Left lung (tissue), 10 donors: ENCODE data around the gene M1AP. TPM values are rescaled to one million over a fixed set of nuclear protein-coding genes. Genes with fewer than 3 reads are reported as not detected.

ENCODE experiments used
- ATAC-seq: fragments of 200-7000 bp; cut with Tn5 transposase; one replicate; pipeline ENCODE4 v1.9.1; 2020; ENCODE audit warnings: moderate library complexity
- DNase-seq, 4 donors: peaks; one replicate each; pipeline ENCODE4 v3.0.0-alpha.2; 2013 to 2020
- H3K27ac ChIP-seq, 2 donors: fragments of 200-600 bp; sonication (generic) in 1 of 2; one replicate each; pipeline versions ENCODE4 v1.5.0 to v1.8.0; 2020 to 2021
- H3K27me3 ChIP-seq, 2 donors: fragments of 200-600 bp; sonication (generic) in 1 of 2; one replicate each; pipeline versions ENCODE4 v1.5.0 to v1.8.0; 2020 to 2021
- H3K36me3 ChIP-seq, 2 donors: fragments of 200-600 bp; sonication (generic) in 1 of 2; one replicate each; pipeline versions ENCODE4 v1.5.0 to v1.8.0; 2020 to 2021
- H3K4me1 ChIP-seq, 2 donors: fragments of 200-600 bp; one replicate each; pipeline ENCODE4 v1.8.0; 2021
- H3K4me3 ChIP-seq, 2 donors: fragments of 200-600 bp; sonication (generic) in 1 of 2; one replicate each; pipeline versions ENCODE4 v1.5.0 to v1.8.0; 2020 to 2021; ENCODE audit warnings: mild to moderate bottlenecking in 1 of 2
- H3K9me3 ChIP-seq, 2 donors: fragments of 200-600 bp; sonication (generic) in 1 of 2; one replicate each; pipeline versions ENCODE4 v1.5.0 to v1.8.0; 2020 to 2021
- CTCF ChIP-seq, 2 donors: fragments of 200-600 bp; sonication (generic) in 1 of 2; IDR thresholded peaks; one replicate each; pipeline versions ENCODE4 v1.5.0 to v1.8.0; 2021; ENCODE audit warnings: antibody characterized with exemption in 2 of 2
- intact Hi-C, 2 donors: fragments of 100-400 bp; cut with DNase I; formaldehyde crosslinking; loops; one replicate each; pipeline versions ENCODE4 v1.11.2 to v1.14.2; 2022
- polyA plus RNA-seq, 6 donors: library from polyadenylated mRNA; unstranded; fragments of 120-200 nt; gene quantifications; one replicate each; pipeline ENCODE4 v1.2.1, GENCODE V29; 2013; ENCODE audit not compliant: insufficient read length in 6 of 6
- total RNA-seq, 2 donors: library from RNA; stranded (reverse); fragmentation: NEBNext Ultra II Directional; extraction: Animal tissue kit (Norgen Biotek cat#: 25700); gene quantifications; one replicate each; pipeline ENCODE4 v1.2.1, GENCODE V29; 2021
- donor health status: DM: no; HTN: yes; CAD: no.
- donor health status: DM: no; HTN: no; CAD: no.

M1AP gene
- total and polyA plus RNA-seq, 8 donors: 0.14 to 1.1 (median 0.36) TPM

DNA sequence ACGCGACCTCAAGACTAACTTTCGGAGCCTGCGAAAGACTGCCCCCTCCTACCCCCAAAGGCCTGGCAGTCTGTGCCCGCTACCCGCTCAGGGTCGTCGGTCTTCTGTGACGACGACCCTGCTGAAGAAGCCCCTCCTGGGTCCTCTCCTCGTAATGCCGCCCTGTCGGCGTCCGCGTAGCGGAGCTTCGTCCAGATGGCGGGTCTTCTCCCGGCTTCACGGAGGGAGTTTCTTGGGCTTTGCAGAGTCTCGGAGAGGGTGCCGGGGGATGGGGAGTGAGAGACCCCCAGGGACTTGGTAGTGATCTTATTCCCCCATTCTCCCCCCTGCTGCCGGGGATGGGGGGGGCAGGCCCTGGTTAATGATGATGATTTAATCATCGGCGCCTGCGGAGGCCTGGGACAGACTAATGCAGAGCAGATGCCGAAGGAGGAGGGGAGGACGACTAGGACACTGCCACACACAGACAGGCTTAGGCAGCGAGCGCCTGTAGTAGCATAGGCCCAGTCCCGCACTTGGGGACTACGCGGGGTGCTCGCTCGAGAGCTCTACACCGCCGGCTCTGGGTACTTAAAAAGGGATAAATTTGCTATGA is 140.1 kb downstream of the M1AP start:
- H3K4me3 ChIP-seq: peak overlapping the region; percentile 52 to 79

More for the DNA sequence above, 140.1 kb downstream of the M1AP start:
- Histone ChIP-seq H3K27ac (peak overlapping the region; percentile 98), H3K36me3 (peaks cover 0 to 18% of the 10 kb centered on the region in 2 donors), H3K27me3 (peaks cover 41 to 57% of the 10 kb centered on the region in 2 donors), H3K9me3 (no peaks in the 10 kb centered on the region), H3K4me1 (peaks cover 24 to 47% of the 10 kb centered on the region in 2 donors)
- DNase-seq: no peak
- TF ChIP-seq CTCF (IDR thresholded peaks at IDR 0.05): no peak
- intact Hi-C loops: no loop called here
- ATAC-seq: peak; percentile 31

Other genes starting within 250 kb of the M1AP start
- 1 to 10 TPM; 2.8 to 3.4 TPM for gene C2orf81, start 226.7 kb downstream of the M1AP start, total RNA-seq
- 1 to 10 TPM; 4.4 to 5.7 (median 5.2) TPM for gene C2orf81, start 226.7 kb downstream of the M1AP start, polyA plus RNA-seq
- 10 to 100 TPM in 1 of 2 donors, 1 to 10 TPM in 1; 9.2 to 17.7 TPM for gene WDR54, start 226.6 kb downstream of the M1AP start, total RNA-seq
- 10 to 100 TPM; 29.9 to 39.6 (median 36.9) TPM for gene WDR54, start 226.6 kb downstream of the M1AP start, polyA plus RNA-seq
- gene RTKN, start 206.4 kb downstream of the M1AP start, total RNA-seq: 10 to 100 TPM; 29.6 to 37.0 TPM
- gene RTKN, start 206.4 kb downstream of the M1AP start, polyA plus RNA-seq: 10 to 100 TPM; 42.0 to 59.5 (median 56.3) TPM
- 10 to 100 TPM; 23.8 to 27.1 TPM for gene INO80B, start 193.2 kb downstream of the M1AP start, total RNA-seq
- gene INO80B, start 193.2 kb downstream of the M1AP start, polyA plus RNA-seq: 10 to 100 TPM; 30.7 to 44.5 (median 35.0) TPM
- gene WBP1, start 189.9 kb downstream of the M1AP start, total RNA-seq: 10 to 100 TPM; 38.7 to 71.7 TPM
- gene WBP1, start 189.9 kb downstream of the M1AP start, polyA plus RNA-seq: 100 to 1,000 TPM; 102 to 122 (median 113) TPM
- 10 to 100 TPM; 67.6 to 69.6 TPM for gene MOGS, start 182.9 kb downstream of the M1AP start, total RNA-seq
- gene MOGS, start 182.9 kb downstream of the M1AP start, polyA plus RNA-seq: 10 to 100 TPM; 40.5 to 51.6 (median 44.8) TPM
- 10 to 100 TPM; 69.5 to 73.6 TPM for gene MRPL53, start 175.7 kb downstream of the M1AP start, total RNA-seq
- 10 to 100 TPM; 33.5 to 57.8 (median 47.8) TPM for gene MRPL53, start 175.7 kb downstream of the M1AP start, polyA plus RNA-seq
- 10 to 100 TPM; 12.1 to 17.5 TPM for gene CCDC142, start 165.3 kb downstream of the M1AP start, total RNA-seq
- 10 to 100 TPM; 13.7 to 18.6 (median 17.4) TPM for gene CCDC142, start 165.3 kb downstream of the M1AP start, polyA plus RNA-seq
- gene TTC31, start 165.2 kb downstream of the M1AP start, total RNA-seq: 10 to 100 TPM; 22.1 to 27.0 TPM
- gene TTC31, start 165.2 kb downstream of the M1AP start, polyA plus RNA-seq: 10 to 100 TPM; 31.2 to 38.4 (median 34.2) TPM
- 1 to 10 TPM; 1.6 to 2.2 TPM for gene LBX2, start 148.7 kb downstream of the M1AP start, total RNA-seq
- gene LBX2, start 148.7 kb downstream of the M1AP start, polyA plus RNA-seq: under 1 TPM in 5 of 6 donors, not detected in 1; 0.14 to 0.86 (median 0.35) TPM
- gene PCGF1, start 140.6 kb downstream of the M1AP start, total RNA-seq: 10 to 100 TPM; 27.1 to 33.6 TPM
- gene PCGF1, start 140.6 kb downstream of the M1AP start, polyA plus RNA-seq: 10 to 100 TPM; 20.4 to 27.1 (median 23.3) TPM
- not detected for gene TLX2, start 133.9 kb downstream of the M1AP start, total RNA-seq
- gene TLX2, start 133.9 kb downstream of the M1AP start, polyA plus RNA-seq: under 1 TPM in 2 of 6 donors, not detected in 4; 0.08 TPM
- gene DQX1, start 122.1 kb downstream of the M1AP start, total RNA-seq: under 1 TPM; 0.24 to 0.26 TPM
- gene DQX1, start 122.1 kb downstream of the M1AP start, polyA plus RNA-seq: under 1 TPM; 0.13 to 0.54 (median 0.27) TPM
- gene AUP1, start 118.6 kb downstream of the M1AP start, total RNA-seq: 100 to 1,000 TPM; 110 to 132 TPM
- 100 to 1,000 TPM in 2 of 6 donors, 10 to 100 TPM in 4; 82.1 to 106 (median 91.0) TPM for gene AUP1, start 118.6 kb downstream of the M1AP start, polyA plus RNA-seq
- gene HTRA2, start 118.4 kb downstream of the M1AP start, total RNA-seq: 10 to 100 TPM; 29.4 to 36.6 TPM
- gene HTRA2, start 118.4 kb downstream of the M1AP start, polyA plus RNA-seq: 10 to 100 TPM; 31.8 to 36.1 (median 33.9) TPM
- 10 to 100 TPM; 10.8 to 12.2 TPM for gene LOXL3, start 94.4 kb downstream of the M1AP start, total RNA-seq
- 10 to 100 TPM in 2 of 6 donors, 1 to 10 TPM in 4; 8.4 to 10.7 (median 9.7) TPM for gene LOXL3, start 94.4 kb downstream of the M1AP start, polyA plus RNA-seq
- gene DOK1, start 93.6 kb downstream of the M1AP start, total RNA-seq: 10 to 100 TPM; 26.7 to 35.2 TPM
- 10 to 100 TPM in 2 of 6 donors, 1 to 10 TPM in 4; 8.7 to 12.3 (median 9.7) TPM for gene DOK1, start 93.6 kb downstream of the M1AP start, polyA plus RNA-seq
- gene SEMA4F, start 5.9 kb upstream of the M1AP start, total RNA-seq: 10 to 100 TPM in 1 of 2 donors, 1 to 10 TPM in 1; 9.3 to 23.8 TPM
- gene SEMA4F, start 5.9 kb upstream of the M1AP start, polyA plus RNA-seq: 1 to 10 TPM; 6.0 to 8.7 (median 6.7) TPM
- gene HK2, start 185.8 kb upstream of the M1AP start, total RNA-seq: 10 to 100 TPM; 47.4 to 55.6 TPM
- gene HK2, start 185.8 kb upstream of the M1AP start, polyA plus RNA-seq: 1 to 10 TPM; 2.7 to 5.9 (median 4.1) TPM